Activated gamma-delta T cell treated with anti-CD3 and anti-CD28 coated beads, Interleukin-2, amount 50 U/mL, for 16 hours (primary cell): ENCODE results near the gene KIF25.

ENCODE experiments used
- DNase-seq: peaks from one replicate; pipeline ENCODE4 v3.0.0-alpha.2; 2020; ENCODE audit warnings: low read depth

The KIF25 gene

DNA sequence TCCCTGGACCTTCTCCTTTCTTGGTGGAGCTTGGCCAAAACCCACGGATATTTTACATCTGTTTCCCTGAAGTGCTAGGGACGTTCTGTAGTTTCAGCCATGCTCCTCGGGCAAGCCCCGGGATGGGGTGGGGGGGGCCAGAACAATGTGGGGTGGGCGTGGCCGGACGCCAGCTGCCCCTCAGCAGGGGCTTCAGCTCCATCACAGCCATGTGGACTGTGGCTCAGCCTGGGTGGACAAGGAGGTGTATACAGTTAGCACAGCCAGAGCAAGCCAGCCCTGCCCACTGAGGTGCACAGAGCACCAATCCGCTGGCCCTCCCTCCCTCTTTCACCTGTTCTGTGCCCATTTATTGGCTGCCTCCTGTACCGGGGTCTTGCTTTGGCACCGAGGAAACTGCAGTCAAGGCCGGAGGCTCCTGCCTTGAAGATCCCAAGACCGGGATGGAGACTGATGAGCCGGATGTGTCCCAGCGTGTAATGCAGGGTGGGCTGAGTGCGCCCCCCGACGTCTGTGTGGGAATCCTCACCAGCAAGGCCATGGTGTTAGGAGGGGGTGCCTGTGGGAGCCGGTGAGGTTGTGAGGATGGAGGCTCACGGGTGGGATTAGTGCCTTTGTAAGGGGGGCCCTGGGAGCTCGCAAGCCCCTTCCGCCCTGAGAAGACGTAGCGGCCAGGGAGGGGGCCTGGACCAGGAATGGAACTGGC lies 53.6 kb downstream of the KIF25 start:
- DNase-seq, result no peak

DNA sequence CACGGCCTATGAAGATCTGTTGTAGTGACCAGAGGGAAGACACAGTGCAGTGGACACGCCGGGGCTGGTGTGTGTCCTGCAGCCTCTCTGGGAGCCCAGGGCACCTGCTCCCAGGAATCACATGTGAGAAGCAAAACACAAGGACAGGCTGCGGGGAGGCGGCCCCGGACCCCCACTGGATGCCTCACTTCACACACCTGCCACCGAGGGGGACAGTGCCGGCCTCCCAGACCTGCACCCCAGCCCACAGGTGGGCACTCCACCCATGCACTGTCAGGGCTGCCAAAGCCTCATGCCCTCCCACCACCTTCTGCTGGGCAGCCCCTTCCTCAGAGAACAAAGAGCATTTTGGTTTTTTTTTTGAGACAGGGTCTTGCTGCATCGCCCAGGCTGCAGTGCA lies 54.2 kb downstream of the KIF25 start:
- DNase-seq, result no peak

DNA sequence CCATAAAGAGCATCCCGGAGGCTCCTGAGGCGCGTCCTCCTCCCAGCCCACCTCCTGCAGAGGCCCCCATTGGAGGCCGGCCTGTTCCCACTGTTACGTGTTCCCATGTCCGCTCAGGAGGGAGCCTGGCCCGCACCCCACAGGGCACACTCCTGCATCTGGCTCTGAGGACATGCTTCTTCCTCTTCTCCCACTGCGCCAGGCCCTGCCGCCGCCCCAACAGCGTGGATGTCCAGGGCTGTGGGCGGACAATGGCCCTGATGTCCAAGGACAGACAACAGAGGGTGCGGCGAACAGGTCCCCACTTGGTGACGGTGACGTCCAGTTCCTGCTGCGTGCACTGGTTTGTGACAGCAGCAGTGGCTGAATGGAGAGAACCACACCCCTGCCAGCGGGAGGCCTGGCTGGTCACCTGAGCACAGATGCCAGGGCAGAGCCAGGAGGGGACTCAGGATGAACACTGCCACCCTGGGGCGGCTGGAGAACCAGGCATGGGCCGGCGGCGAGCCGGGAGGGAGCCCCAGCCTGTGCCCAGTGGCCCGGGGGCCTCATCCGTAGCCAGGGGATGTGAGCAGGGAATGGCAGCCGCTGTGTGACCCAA lies 54.9 kb downstream of the KIF25 start:
- no peak for DNase-seq

DNA sequence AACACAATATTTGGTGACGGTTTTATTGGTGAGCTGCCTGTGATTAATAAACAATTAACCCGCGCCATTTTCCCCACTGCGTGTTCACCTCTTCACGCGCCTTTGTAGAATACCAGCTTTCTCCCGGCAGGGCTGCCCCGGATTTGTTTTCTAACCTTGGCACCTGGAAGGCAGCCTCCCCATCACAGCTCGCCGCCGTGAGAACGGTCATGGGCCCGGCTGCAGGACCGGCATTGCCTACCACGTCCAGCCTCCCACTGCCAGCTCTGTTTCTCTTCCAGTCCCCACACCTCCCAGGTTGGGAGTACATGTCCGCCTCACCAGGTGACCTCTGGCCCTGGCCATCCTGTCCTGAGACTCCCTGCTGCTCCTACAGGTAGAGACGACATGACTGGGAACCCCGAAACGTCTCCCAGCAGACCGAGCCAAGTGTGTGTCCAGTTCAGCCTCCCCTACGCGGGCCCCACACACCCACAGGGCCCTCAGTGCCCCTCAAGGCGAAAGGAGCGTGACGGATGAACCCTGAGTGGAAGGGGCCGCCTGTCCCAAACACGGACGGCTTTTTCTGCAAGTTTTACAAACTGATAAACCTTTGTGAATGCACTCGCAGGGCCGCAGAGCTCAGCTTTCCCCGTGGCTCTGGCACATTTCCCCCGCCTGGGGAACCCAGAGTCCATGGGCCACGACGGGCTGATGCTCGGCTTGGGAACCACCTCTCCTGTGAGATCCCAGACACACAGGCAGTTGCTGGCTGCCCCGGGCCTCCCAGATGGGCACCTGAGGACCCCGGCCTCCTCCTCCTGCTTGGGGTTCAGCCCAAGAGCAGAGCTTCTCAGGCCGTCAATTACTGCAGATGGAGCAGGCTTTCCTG lies 55.9 kb downstream of the KIF25 start:
- DNase-seq, result no peak

DNA sequence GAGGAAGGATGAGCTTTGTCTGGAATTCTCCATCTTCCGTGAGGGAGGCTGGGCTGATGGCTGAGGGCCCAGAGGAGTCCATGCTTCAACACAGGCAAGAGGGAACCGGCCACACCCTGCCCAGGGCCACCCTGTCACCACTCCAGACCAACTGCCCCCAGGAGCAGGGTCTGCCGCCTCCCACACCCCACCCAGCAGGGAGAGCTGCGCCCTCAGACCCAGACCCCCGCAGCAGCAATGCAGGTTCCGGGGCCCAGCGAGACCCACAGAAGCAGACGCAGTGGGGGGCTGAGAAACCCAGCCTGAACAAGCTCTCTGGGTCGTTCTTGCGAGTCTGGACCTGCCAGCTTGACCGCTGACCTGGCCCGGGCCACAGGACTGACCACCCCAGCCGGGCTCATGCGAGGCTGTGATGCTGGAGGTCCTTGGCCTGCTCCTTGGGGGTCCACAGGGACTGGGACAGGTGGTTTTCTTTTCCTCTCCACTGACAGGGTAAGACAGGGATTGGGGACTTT lies 56.5 kb downstream of the KIF25 start:
- DNase-seq, result no peak

DNA sequence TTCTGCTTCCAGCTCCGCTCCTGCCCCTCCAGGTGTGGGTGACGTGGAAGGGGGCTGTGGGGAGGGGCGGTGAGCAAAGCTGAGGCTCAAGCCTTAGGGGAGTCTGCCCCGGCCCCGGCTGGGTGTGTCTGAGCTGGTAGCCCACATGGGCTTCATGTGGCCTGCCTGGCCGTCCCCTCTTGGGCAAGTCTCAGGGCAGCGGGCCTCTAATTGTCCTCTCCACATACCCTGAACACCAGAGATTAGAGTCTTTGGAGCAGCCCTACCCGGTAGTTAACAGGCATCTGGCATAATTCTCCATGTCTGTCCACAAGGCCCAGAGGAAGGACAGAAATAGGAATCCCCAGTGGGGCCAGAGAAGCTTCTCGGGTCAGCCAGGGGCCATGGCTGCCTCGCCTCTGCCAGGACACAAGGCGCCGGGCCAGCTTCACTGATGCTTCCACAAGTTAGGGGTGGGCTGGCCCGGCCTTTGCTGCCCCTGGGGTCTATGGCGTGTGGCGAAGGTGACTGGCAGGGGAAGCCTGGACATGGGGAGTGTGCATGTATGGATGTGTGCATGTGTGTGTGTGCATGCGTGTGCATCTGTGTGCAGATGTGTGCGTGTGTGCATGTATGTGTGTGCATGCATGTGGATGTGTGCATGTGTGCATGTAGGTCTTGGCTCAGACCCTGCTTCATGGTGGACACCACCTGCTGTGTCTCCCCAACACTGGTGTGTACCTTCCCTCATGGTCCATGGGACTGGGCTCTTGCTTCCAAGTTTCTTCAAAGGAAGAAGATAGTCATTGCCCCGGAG lies 57.5 kb downstream of the KIF25 start:
- no peak for DNase-seq

DNA sequence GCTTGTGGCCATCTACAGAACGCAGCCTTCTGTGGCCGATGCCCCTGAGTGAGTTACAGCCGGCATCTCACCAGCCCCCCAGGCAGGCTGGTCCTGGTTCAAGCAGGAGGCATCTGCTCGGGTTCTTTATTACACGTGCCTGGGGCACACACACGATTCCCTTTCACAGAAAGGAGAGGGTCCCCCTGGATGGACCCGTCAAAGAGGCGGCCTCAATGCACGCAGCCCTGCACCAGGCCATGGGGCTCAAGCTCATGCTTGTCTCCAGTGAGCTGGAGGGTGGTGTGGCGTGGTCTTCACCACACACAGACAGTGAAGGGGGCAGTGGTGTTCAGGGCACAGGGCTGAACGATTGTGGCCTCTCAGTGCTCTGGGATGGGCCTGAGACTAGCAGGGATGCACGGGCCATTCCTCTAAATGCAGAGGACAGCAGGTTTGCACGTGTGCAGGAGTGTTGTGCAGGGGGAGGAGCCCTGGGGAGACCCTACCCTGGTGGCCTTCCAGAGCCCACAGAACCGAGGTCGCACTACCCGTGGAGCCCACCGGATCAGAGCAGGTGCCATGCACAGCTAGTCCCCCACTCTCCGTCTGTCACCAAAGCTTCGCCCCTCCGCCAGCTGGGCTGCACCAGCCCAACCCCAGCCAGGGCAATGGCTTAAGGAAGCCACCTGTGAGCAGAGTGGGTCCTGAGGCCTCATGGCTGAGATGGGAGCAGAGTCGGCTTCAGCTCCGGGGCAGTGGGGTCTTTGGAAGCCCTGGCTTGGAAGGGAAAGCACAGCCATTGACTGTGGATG lies 58.4 kb downstream of the KIF25 start:
- no peak for DNase-seq

DNA sequence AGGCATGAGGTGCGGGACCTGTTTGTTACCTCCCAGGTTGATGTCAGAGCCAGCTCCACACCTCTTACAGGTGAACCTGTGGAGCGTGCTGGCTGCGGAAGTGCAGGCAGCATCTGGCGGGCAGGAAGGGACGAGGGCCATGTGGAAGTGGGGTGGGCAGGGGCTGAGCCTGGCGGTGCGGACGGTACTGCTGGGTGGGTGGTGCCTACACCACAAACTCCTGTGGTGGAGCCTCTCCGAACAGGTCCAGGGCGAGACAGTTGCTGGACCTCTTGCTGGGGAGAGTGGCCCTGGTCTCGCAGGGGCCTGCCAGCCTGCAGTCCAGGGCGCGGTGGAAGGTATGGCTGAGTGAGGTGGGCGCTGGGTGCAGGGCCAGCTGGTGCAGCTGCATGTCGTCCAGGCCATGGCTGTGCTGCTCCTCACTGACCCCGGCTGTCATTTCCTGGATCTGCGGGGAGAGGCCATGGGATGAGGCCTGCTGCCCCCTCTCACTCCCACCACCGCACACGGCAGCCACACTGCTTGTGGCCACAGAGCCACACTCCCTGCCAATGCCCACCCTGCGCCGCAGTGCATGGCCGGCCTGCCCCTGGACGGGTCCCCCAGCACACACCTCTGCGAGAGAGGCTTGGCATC lies 59.5 kb downstream of the KIF25 start:
- DNase-seq, result no peak

DNA sequence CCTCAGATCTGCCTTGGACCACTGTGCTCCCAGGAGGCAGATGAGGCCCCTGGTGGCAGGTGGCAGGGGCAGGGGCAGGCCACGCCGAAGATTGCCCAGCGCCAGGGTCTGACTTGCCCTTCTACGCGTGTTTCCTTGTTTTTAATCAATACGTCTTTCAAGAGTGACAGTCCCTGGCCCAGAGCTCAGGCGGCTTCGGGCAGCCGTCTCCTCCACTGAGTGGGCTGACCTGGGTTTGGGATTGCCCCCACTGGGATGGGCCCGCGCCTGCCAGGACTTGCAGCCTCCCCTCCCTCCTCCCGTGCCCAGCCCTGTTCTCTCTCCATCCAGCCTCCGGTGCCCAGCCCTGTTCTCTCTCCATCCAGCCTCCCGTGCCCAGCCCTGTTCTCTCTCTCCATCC lies 60.4 kb downstream of the KIF25 start:
- no peak for DNase-seq

DNA sequence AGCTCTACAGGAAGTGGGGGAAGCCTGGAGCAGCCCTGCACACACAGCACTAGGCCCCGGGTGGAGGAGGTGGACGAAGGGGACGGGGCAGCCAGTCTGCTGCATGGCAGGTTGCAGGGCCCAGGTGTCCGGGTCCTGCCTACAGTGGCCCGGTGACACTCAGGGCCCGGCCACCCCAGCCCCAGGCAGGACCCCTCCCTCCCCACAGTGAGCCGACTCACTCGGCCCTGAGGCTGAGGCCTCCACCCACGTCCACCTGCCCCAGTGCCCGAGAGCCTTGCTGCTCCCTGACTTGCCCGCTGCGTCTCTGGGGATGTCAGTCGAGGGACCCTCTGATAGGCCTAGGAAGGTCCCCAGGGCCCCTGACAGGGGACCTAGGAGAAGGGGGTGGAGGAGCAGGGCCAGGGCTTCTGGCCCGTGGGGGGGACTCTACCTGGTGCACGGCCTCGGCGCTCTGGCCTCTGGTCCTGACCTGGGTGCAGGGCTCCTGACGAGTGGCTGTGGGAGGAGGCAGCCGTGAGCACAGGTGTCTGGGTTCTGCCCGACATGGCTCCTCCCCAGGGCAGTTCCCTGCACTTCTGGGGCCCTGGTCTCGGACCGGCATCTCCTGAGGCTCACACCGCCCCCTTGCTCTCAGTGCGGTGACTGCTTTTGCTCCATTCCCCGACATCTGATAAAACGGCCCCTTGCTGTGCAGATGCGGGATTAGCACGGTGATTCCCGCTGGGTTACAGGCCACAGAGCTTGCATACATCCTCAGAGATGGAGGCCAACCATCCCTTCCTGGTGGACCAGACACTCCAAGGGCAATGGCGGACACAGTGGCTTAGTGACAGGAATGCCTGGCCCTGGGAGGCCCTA lies 61.5 kb downstream of the KIF25 start:
- DNase-seq, result no peak

DNA sequence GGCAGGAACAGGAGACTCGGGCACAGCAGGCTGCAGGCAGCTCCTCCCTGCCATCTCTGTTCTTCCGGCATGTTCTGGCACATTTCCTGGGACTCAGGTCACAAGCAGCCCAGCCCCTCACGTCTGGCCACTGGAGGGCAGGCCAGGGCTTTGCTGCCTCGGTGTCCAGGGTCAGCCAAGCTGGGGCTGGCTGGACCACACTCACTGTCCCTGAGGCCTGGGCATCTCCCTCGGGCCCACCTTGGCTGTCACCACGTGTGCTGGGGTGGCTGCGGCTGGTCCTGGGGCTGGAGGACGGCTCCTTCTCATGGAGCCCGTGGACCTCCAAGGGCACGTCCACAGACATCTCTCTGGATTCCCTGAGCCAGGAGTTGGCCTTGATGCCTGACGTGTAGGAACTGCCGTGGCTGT lies 63.1 kb downstream of the KIF25 start:
- no peak for DNase-seq

DNA sequence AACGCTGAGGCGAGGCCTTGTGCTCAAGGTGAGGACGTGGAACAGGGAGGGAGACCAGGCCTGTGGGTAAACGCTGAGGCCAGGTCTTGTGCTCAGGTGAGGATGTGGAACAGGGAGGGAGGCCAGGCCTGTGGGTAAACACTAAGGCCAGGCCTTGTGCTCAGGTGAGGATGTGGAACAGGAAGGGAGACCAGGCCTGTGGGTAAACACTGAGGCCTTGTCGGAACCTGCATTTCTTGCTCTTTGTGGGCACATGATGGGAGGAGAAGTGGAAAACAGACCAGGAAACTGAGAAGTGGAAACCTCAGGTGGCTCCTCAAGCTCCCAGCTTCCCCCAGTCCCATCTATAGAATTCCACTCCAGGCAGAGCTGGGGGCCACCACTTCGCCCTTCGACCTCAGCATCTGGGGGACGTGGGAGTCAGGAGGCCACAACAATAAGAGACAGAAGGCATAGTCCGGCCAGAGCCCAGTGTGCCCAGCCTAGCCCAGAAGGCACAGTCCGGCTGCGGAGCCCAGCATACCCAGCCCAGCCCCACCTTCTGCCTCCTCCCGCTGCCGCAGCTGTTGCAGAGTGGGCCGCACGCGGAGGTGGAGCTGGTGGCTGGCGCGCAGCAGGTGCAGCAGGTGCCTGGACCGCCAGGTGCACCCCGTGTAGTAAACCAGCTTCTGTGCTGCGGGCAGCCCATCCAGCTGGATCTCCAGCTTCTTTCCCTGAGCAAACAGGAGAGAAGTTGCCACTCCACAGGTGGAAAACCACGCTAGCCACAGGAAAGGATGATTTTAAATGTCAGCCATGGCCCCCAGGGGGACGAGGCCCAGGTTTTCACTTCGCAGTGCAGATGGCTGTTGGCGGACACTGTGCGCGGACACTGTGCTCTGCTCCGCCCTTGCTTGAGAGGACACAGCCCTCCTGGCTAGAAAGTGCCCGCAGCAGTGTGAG lies 64.1 kb downstream of the KIF25 start:
- DNase-seq, result no peak

DNA sequence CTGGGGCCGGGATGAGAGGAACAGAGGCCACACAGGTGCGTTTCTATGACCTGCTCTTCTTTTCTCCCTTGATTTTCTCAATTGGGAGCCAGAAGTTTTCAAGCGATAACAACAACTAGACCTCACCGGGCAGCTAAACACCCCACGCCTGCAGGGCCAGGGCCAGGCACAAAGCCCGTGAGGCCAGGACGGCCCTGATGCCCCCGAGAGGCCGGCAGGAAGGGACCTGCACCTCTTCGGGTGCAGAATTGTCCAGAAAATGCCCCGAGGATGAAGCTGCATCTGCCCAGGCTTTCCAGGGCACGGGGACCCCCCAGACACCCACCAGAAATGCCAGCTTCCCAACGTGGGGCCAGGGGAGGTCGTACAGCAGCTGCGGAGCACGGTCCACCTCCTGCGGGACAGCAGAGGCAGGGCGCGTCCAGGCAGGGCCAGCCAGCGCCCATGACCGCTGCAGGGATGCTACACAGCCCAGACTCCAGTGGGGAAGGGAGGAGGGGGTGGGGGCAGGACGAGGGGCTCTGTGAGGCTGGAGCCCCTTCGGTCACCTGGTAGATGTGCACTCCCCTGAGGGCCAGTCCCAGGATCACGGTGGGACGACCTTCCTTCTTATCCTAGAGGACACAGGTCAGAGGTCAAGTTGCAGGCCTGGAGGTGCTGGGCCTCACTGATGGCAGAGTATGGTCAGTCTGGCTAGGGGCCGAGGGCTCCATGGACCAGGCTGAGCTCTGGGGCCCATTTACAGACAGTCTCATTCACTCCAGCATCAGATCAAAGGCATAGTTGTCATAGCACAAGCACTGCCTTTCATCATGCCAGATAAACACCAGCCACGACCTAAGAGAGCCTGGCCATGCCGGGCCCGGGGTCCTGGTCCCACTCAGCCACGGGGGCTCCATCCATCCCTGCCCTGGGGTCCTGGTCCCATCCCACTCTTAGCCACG lies 65.1 kb downstream of the KIF25 start:
- no peak for DNase-seq

DNA sequence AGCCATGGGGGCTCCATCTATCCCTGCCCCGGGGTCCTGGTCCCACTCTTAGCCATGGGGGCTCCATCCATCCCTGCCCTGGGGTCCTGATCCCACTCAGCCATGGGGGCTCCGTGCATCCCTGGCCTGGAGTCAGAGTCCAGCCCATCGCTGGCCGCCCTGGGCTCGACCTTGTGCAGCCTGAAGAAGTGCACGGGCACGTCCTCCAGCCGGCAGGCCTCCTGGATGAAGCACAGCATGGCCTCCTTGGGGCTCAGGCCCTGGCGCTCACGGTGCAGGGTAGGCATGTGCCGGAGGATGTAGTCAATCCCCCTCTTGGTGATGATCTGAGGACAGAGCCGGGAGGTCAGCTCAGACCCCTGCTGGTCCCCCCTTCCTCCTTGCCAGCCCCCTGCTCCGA lies 66.0 kb downstream of the KIF25 start:
- DNase-seq, result no peak

DNA sequence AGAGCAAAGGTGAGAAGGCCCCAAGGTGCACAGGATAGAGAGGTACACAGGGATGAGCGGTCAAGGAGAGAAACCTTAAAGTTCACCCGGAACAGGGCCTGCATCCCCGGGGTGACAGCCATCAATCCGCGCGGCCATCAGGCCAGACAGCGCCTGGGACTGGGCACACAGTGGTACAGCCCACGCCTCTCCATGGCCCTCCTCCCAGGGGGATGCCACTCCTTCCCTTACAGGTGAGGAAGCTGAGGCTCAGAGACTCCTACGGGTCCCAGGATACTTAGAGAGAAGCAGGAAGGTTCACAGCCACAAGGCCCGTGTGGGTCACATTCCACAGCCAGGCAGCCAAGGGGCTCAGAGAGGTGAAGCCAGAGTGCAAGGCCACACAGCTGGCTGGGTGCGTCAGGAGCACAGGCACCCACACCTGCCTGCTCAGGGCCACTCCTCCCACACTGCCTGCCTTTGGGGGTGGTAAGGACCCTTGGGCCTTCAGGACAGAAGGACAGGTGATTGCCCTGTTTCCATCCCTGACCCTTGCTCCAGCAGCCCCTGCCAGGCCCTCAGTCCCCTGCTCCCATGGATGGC lies 66.8 kb downstream of the KIF25 start:
- no peak for DNase-seq

DNA sequence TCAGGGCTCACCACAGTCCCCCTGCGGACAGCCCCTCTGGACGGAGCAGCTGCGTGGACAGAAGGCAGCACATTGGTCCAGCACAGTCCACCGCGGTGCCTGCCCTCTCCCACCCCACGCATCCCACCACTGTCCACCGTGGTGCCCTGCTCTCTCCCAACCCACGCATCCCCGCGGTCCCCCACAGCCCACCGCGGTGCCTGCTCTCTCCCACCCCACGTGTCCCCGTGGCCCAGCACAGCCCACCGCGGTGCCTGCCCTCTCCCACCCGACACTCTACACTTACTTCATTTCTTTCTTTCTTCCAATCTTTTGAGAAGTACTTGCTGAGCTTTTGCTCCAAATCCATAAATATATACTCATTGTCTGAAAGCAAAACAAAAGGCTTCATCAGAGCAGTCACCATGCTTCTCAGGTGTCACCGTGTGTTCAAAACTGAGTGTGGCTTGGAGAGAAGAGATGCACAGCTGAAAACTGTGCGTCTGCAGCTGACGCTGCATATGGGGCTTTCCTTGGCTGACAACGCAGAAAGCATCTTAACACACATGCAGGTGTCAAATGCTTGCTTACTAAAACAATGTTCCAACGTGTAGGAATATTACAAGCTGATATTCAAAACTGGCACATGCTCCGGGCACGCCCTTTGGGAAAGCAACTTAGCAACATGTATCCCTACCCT lies 69.7 kb downstream of the KIF25 start:
- DNase-seq, result no peak

DNA sequence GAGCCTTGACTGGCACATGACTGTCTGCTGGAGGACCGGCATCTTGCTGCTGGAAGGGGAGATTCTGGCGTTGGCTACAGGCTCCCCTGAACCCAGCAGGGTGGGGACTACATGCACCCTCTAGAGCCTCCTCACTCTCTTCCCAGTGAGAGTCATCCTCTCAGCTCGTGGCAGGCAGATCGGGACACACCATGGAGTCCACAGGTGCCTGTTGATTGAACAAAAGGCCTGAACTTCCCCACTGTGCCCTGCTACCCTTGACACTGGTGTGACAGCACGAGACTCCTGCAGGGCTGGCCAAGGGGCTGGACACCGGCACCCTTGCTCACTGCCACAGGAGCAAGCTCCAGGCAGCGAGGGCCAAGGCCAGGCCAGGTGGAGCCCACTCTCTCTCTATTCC lies 73.3 kb downstream of the KIF25 start:
- no peak for DNase-seq
